ACC112 (cell line): ENCODE data around the gene GTF3C4.
A peak's percentile ranks its signal among the peaks of the same experiment; 100 is the strongest.

Source experiments
- H2AFZ ChIP-seq: fragments of 200-600 bp; sonication (generic); one replicate; pipeline ENCODE4 v1.6.0; 2017; ENCODE audit warnings: antibody characterized with exemption, low read length; ENCODE audit not compliant: unreplicated experiment
- H3K27ac ChIP-seq: fragments of 200-600 bp; sonication (generic); 2 replicates; pipeline ENCODE4 v1.5.1; 2014; ENCODE audit warnings: low read depth, mild to moderate bottlenecking, antibody characterized with exemption, low read length, moderate library complexity
- H3K27me3 ChIP-seq: fragments of 200-600 bp; sonication (generic); 2 replicates; pipeline ENCODE4 v1.6.1; 2014; ENCODE audit warnings: mild to moderate bottlenecking, antibody characterized with exemption, low read length, moderate library complexity, mixed read lengths; ENCODE audit not compliant: insufficient read depth
- H3K36me3 ChIP-seq: fragments of 200-600 bp; sonication (generic); 2 replicates; pipeline ENCODE4 v1.6.1; 2016; ENCODE audit warnings: mild to moderate bottlenecking, antibody characterized with exemption, low read length, moderate library complexity, mixed read lengths; ENCODE audit not compliant: insufficient read depth
- H3K4me1 ChIP-seq: fragments of 200-600 bp; sonication (generic); one replicate; pipeline ENCODE4 v1.6.1; 2016; ENCODE audit warnings: low read length, mixed read lengths; ENCODE audit not compliant: insufficient read depth, unreplicated experiment, control insufficient read depth
- H3K4me3 ChIP-seq: fragments of 200-600 bp; sonication (generic); 2 replicates; pipeline ENCODE4 v1.5.1; 2014; ENCODE audit warnings: mild to moderate bottlenecking, low read depth, low read length
- H3K79me2 ChIP-seq: fragments of 200-600 bp; sonication (generic); one replicate; pipeline ENCODE4 v1.6.0; 2016; ENCODE audit warnings: low read length; ENCODE audit not compliant: control insufficient read depth, unreplicated experiment, insufficient read depth

GTF3C4 gene

DNA sequence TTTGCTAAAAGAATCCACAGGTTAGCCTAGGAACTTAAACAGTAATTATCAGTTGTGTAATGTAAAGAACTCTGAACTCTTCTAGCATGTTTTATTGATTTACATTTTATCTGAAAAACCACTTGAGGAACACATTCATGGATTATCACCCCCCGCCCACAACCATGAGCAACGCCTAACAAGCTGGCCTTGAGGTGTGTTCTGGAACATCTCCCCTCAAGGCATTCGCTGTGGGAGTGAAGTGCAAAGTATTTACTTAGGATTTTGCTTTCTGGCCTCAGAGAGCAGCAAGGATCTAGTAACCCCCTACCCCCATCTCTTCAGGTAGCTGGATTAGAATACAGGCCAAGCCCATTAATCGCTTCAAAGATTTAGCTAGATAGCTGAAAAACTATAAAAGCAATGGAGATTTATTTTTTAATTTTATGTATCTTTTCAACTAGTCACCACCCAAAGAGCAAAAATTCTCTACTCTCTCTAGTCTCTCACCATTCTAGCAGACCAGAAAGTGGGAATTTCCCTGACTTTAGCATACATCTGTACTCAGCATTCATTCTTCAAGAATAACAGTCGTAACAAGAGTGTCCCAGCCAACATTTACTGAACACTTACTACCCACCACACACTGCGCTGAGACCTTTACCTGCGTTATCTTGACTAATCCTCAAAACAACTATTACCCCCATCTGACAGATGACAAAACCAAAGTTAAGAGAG, 37.7 kb upstream of the GTF3C4 start:
- H3K27ac ChIP-seq, result no peak overlapping the region
- H3K79me2 ChIP-seq, result no peaks in the 10 kb centered on the region
- no peak overlapping the region for H2AFZ ChIP-seq
- H3K4me3 ChIP-seq, result no peak overlapping the region
- peaks cover 11% of the 10 kb centered on the region for H3K4me1 ChIP-seq
- no peaks in the 10 kb centered on the region for H3K27me3 ChIP-seq
- peaks cover 23% of the 10 kb centered on the region for H3K36me3 ChIP-seq

GRCh38 chr9:132634327-132634726, 35.9 kb upstream of the GTF3C4 start:
- Histone ChIP-seq H3K36me3 (peaks cover 15% of the 10 kb centered on the region; the same call in 1 of the 2 replicates), H3K4me1 (peaks cover 25% of the 10 kb centered on the region), H3K27me3 (no peaks in the 10 kb centered on the region), H2AFZ (no peak overlapping the region), H3K4me3 (no peak overlapping the region), H3K27ac (no peak overlapping the region), H3K79me2 (no peaks in the 10 kb centered on the region)

DNA sequence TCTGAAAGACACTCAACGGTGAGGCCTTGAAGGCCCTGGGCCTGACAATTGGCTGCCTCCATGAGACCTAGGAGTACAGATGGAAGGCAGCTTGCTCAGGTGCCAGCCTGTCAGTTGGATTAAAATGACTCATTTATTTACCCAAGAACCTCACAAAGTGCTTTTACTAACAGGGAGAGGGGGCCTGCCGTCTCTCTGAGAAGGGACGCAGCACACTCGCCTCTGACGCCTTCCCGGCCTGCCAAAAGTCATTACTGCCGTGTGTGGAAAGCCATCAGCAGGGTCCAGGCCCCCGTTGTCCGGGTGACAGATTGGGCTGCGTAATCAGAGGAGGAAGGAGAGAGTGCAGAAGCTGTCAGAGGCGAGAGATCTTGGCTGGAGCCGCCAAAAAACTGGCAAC, 32.9 kb upstream of the GTF3C4 start:
- H3K79me2 ChIP-seq, result no peaks in the 10 kb centered on the region
- no peak overlapping the region for H3K27ac ChIP-seq
- H3K27me3 ChIP-seq, result no peaks in the 10 kb centered on the region
- no peak overlapping the region for H3K4me3 ChIP-seq
- H3K4me1 ChIP-seq, result peaks cover 14% of the 10 kb centered on the region
- no peaks in the 10 kb centered on the region for H3K36me3 ChIP-seq
- H2AFZ ChIP-seq, result no peak overlapping the region

- Histone ChIP-seq H3K27me3 (no peaks in the 10 kb centered on the region), H2AFZ (no peak overlapping the region), H3K4me1 (peaks cover 14% of the 10 kb centered on the region), H3K36me3 (no peaks in the 10 kb centered on the region), H3K4me3 (no peak overlapping the region), H3K79me2 (no peaks in the 10 kb centered on the region), H3K27ac (no peak overlapping the region)
These were observed 32.5 kb upstream of the GTF3C4 start for GRCh38 chr9:132637801-132638200.

GRCh38 chr9:132638240-132638639, 32.0 kb upstream of the GTF3C4 start:
- H3K36me3 ChIP-seq, result no peaks in the 10 kb centered on the region
- H2AFZ ChIP-seq, result no peak overlapping the region
- H3K4me3 ChIP-seq, result no peak overlapping the region
- H3K4me1 ChIP-seq, result peaks cover 14% of the 10 kb centered on the region
- no peaks in the 10 kb centered on the region for H3K79me2 ChIP-seq
- H3K27me3 ChIP-seq, result no peaks in the 10 kb centered on the region
- H3K27ac ChIP-seq, result peak overlapping the region; percentile 43; the same call in 1 of the 2 replicates

GRCh38 chr9:132639322-132639721, 30.9 kb upstream of the GTF3C4 start:
- Histone ChIP-seq H2AFZ (no peak overlapping the region), H3K27ac (no peak overlapping the region), H3K27me3 (no peaks in the 10 kb centered on the region), H3K4me1 (peaks cover 14% of the 10 kb centered on the region), H3K79me2 (no peaks in the 10 kb centered on the region), H3K4me3 (no peak overlapping the region), H3K36me3 (peaks cover 5% of the 10 kb centered on the region; the same call in 1 of the 2 replicates)

GRCh38 chr9:132641216-132641615, 29.0 kb upstream of the GTF3C4 start:
- Histone ChIP-seq H3K4me3 (no peak overlapping the region), H3K27ac (no peak overlapping the region), H3K27me3 (no peaks in the 10 kb centered on the region), H3K79me2 (no peaks in the 10 kb centered on the region), H3K4me1 (peaks cover 14% of the 10 kb centered on the region), H2AFZ (no peak overlapping the region), H3K36me3 (peaks cover 20% of the 10 kb centered on the region)

GRCh38 chr9:132644251-132644650, 26.0 kb upstream of the GTF3C4 start:
- no peak overlapping the region for H3K27ac ChIP-seq
- no peaks in the 10 kb centered on the region for H3K79me2 ChIP-seq
- peaks cover 29% of the 10 kb centered on the region for H3K36me3 ChIP-seq
- no peak overlapping the region for H2AFZ ChIP-seq
- peaks cover 24% of the 10 kb centered on the region for H3K4me1 ChIP-seq
- no peak overlapping the region for H3K4me3 ChIP-seq
- H3K27me3 ChIP-seq, result no peaks in the 10 kb centered on the region

DNA sequence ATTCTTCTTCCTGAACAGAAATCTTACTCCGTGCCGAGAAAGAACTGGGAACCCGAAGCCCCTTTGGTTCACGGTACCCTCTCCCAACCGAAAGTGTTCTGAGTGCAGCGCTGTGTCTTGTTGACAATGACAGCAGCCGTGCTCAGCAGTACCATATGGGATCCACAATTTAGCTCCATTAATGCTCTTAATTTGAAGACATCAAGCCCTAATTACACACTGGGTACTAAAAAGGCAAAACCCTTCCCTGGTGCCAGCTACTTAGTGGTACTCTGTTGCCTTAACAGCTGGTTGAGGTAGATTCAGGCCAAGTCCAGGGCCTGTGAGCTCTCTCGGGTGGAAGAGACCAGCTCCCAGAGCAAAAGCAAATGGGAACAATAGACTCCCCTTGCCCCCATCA, 25.0 kb upstream of the GTF3C4 start:
- H3K27ac ChIP-seq, result no peak overlapping the region
- peaks cover 24% of the 10 kb centered on the region for H3K4me1 ChIP-seq
- peaks cover 32% of the 10 kb centered on the region for H3K36me3 ChIP-seq
- no peaks in the 10 kb centered on the region for H3K79me2 ChIP-seq
- no peak overlapping the region for H2AFZ ChIP-seq
- H3K4me3 ChIP-seq, result no peak overlapping the region
- no peaks in the 10 kb centered on the region for H3K27me3 ChIP-seq

GRCh38 chr9:132645711-132646110, 24.6 kb upstream of the GTF3C4 start:
- no peaks in the 10 kb centered on the region for H3K27me3 ChIP-seq
- peaks cover 24% of the 10 kb centered on the region for H3K4me1 ChIP-seq
- H3K36me3 ChIP-seq, result peaks cover 34% of the 10 kb centered on the region
- peak overlapping the region; percentile 99; the same call in 1 of the 2 replicates for H3K27ac ChIP-seq
- H2AFZ ChIP-seq, result no peak overlapping the region
- H3K4me3 ChIP-seq, result no peak overlapping the region
- no peaks in the 10 kb centered on the region for H3K79me2 ChIP-seq

- H3K79me2 ChIP-seq, result no peaks in the 10 kb centered on the region
- H3K4me3 ChIP-seq, result peak overlapping the region; percentile 2; the same call in 1 of the 2 replicates
- H3K27me3 ChIP-seq, result no peaks in the 10 kb centered on the region
- peaks cover 36% of the 10 kb centered on the region for H3K36me3 ChIP-seq
- peaks cover 28% of the 10 kb centered on the region for H3K4me1 ChIP-seq
- H2AFZ ChIP-seq, result no peak overlapping the region
- peak overlapping the region; percentile 99 for H3K27ac ChIP-seq
These were observed 23.5 kb upstream of the GTF3C4 start for GRCh38 chr9:132646726-132647125.
